Stimulated activated CD4-positive, alpha-beta T cell treated with anti-CD3 and anti-CD28 coated beads, Interleukin-4, amount 100 ng/mL, for 24 hours (primary cell): ENCODE data around the gene VWA5B2.
A peak's percentile ranks its signal among the peaks of the same experiment; 100 is the strongest.

Experiments used
- DNase-seq: peaks from one replicate; pipeline ENCODE4 v3.0.0-alpha.2; 2020

VWA5B2 gene

DNA sequence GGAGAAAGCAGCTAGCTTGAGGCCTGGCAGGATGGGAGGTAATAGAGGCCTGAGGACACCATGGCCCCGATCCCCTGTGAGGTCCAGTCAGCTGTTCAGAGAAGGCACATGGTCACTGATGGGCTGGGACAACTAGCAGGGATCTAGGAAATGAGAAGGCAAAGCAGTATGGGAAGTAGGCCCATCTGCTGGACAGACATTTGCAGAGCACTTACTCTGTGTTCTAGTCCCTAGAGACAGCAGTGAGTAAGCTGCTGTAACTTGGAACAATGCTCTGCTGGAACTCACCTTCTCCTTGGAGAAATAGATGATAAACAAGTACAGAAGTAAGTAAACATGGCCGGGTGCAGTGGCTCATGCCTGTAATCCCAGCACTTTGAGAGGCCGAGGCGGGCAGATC lies 53.6 kb downstream of the VWA5B2 start:
- no peak for DNase-seq

DNA sequence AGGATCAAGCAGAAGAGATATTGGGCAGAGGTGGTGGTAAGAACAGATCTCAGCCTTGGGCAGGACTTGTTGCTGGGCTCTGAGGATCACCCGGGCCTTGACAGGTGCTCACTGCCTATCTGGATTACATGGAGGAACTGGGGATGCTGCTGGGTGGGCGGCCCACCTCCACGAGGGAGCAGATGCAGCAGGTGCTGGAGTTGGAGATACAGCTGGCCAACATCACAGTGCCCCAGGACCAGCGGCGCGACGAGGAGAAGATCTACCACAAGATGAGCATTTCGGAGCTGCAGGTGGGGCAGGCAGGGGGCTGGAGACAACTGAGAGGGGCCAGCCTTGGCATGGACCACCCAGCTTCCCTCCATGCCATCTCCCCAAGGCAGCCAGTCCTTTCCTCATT lies 54.3 kb downstream of the VWA5B2 start:
- DNase-seq, result no peak

DNA sequence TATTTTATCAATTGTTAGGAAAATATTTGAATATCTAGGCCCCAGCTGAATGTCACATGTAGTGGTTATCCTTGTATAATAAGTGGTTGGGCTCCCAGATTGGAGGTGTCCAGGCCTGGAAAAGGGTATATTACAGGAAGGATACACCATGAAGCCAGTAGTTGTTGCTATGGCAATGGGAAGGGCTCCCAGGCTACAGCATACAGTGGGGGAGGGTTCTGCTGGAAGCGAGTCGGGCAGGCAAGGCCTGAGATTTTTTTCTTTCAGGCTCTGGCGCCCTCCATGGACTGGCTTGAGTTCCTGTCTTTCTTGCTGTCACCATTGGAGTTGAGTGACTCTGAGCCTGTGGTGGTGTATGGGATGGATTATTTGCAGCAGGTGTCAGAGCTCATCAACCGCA lies 55.3 kb downstream of the VWA5B2 start:
- no peak for DNase-seq

DNA sequence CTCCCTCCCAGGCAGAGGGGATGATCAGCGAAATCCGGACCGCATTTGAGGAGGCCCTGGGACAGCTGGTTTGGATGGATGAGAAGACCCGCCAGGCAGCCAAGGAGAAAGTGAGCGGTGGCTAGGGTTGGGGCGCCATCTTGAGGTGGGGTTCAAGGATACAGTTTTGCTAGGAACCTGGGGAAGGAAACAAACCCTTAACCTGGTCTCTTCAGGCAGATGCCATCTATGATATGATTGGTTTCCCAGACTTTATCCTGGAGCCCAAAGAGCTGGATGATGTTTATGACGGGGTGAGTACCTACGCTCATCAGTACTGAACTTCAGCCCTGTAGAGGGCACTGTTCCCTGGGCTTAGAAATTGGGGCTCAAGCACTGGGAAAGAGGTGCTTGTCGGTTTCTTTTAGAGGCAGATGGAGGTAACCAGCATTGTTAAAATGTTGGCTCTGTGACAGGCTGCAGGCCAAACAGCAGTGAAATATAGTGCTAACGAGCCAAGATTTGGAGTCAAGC lies 60.1 kb downstream of the VWA5B2 start:
- peak; percentile 73 for DNase-seq

DNA sequence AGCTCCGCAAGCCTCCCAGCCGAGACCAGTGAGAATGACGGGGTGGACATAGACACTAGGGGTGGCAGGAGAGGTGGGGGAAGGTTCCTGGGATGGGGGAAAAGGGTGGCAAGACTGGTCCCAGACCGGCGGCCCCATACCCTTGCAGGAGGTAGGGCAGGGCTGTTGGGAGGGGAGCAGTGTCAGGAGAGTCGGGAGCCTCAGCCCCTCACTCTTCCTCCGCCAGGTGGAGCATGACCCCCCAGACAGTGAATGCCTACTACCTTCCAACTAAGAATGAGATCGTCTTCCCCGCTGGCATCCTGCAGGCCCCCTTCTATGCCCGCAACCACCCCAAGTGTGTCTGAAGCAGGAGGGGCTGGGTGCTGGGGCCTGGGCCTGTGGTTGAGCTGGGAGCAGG lies 60.9 kb downstream of the VWA5B2 start:
- DNase-seq, result no peak

DNA sequence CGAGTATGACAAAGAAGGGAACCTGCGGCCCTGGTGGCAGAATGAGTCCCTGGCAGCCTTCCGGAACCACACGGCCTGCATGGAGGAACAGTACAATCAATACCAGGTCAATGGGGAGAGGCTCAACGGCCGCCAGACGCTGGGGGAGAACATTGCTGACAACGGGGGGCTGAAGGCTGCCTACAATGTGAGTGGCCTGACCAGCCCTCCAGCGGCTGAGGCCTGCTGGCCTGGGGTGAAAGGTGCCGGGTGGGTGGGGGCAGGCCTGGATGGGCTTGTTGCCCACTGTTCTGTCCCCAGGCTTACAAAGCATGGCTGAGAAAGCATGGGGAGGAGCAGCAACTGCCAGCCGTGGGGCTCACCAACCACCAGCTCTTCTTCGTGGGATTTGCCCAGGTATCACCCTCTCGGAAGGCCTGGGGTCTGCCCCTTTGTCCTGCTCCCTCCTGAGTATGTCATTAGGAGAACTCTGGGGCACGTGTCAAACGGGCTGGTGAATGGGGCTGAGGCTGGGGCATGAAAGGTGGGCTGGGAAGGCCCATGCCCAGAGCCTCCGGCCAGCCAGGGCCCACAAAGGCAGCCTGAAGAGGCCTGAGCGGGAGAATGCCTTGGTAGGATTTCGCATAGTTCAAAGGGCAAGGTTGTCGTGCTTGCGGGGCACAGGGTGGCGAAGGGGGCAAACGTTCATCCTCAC lies 61.8 kb downstream of the VWA5B2 start:
- DNase-seq, result no peak
